Omental fat pad (tissue), 4 donors: Measurements from ENCODE around the gene CD276. TPM values are rescaled to one million over a fixed set of nuclear protein-coding genes. Genes with fewer than 3 reads are reported as not detected.
"Not testable (repeated sequence)": the region's sequence is repeated elsewhere in the genome, so short reads cannot be mapped to it uniquely, and the experiment has no call there.

Experiments
- ATAC-seq: fragments of 150-250 bp; one replicate; pipeline ENCODE4 v1.9.1; 2016; ENCODE audit warnings: mild to moderate bottlenecking, moderate library complexity; ENCODE audit not compliant: low FRiP score
- DNase-seq: peaks from one replicate; pipeline ENCODE4 v3.0.0-alpha.2; 2019; ENCODE audit warnings: low spot score
- CTCF ChIP-seq, 3 donors: fragments of 450-650 bp; IDR thresholded peaks; one replicate each; pipeline ENCODE4 v1.5.1; 2016 to 2017; ENCODE audit warnings: antibody characterized with exemption in 3 of 3, mild to moderate bottlenecking in 3 of 3, moderate library complexity in 2 of 3
- total RNA-seq, 4 donors: library from RNA; depleted of rRNA; stranded (reverse); fragments of >200 nt; gene quantifications; one replicate each; pipeline ENCODE4 v1.1.0, GENCODE V29; 2016

The CD276 gene
- total RNA-seq, 4 donors from 2014 or later, result 23.2 to 103 (median 39.3) TPM

- no peak for DNase-seq
- no peak for TF ChIP-seq CTCF (IDR thresholded peaks at IDR 0.05)
- ATAC-seq, result no peak
Observed at GRCh38 chr15:73723191-73723590, 39.0 kb downstream of the CD276 start.

- DNase-seq (no peak), ATAC-seq (no peak)
- no peak for TF ChIP-seq CTCF (IDR thresholded peaks at IDR 0.05)
Observed at GRCh38 chr15:73724212-73724611, 40.0 kb downstream of the CD276 start.

GRCh38 chr15:73727330-73727976 is 43.3 kb downstream of the CD276 start:
- ATAC-seq (no peak), DNase-seq (no peak)
- no peak for TF ChIP-seq CTCF (IDR thresholded peaks at IDR 0.05)

GRCh38 chr15:73732051-73732450 is 47.9 kb downstream of the CD276 start:
- ATAC-seq, result not testable (repeated sequence)

GRCh38 chr15:73732930-73733329 is 48.7 kb downstream of the CD276 start:
- no peak for ATAC-seq
- TF ChIP-seq CTCF (IDR thresholded peaks at IDR 0.05), result no peak
- DNase-seq, result no peak

More at GRCh38 chr15:73732051-73732450, 47.9 kb downstream of the CD276 start:
- DNase-seq, result not testable (repeated sequence)

- no peak for ATAC-seq
Observed at GRCh38 chr15:73737535-73737934, 53.4 kb downstream of the CD276 start.

More at GRCh38 chr15:73737535-73737934, 53.4 kb downstream of the CD276 start:
- TF ChIP-seq CTCF (IDR thresholded peaks at IDR 0.05), result no peak
- DNase-seq, result no peak
